HFFc6 (cell line): Measurements from ENCODE around the gene FBXO47. TPM values are rescaled to one million over a fixed set of nuclear protein-coding genes. Genes with fewer than 3 reads are reported as not detected.

ENCODE experiments used
- DNase-seq: peaks from one replicate; pipeline ENCODE4 v3.0.0-alpha.2; 2018
- H3K27ac Mint-ChIP-seq: 2 replicates; pipeline ENCODE4 v1.8.0; 2020; ENCODE audit warnings: mild to moderate bottlenecking, mixed read lengths
- H3K27me3 Mint-ChIP-seq: 2 replicates; pipeline ENCODE4 v1.8.0; 2021; ENCODE audit warnings: mild to moderate bottlenecking, moderate library complexity, mixed read lengths; ENCODE audit not compliant: insufficient read depth
- H3K36me3 Mint-ChIP-seq: 2 replicates; pipeline ENCODE4 v1.8.0; 2021; ENCODE audit warnings: low read depth, mixed read lengths
- H3K4me1 Mint-ChIP-seq: 2 replicates; pipeline ENCODE4 v1.8.0; 2020; ENCODE audit warnings: low read depth, mixed read lengths
- H3K4me3 Mint-ChIP-seq: 2 replicates; pipeline ENCODE4 v1.8.0; 2020; ENCODE audit warnings: mild to moderate bottlenecking, moderate library complexity, mixed read lengths
- H3K9me3 Mint-ChIP-seq: 2 replicates; pipeline ENCODE4 v1.8.0; 2020; ENCODE audit warnings: mild to moderate bottlenecking, mixed read lengths
- total RNA-seq, 6 experiments: library from RNA; stranded (reverse); fragmentation: NEBNext Ultra II Directional; extraction: Animal tissue kit (Norgen Biotek cat#: 25700); gene quantifications; 2 replicates in 1 of 6; 3 replicates in 5 of 6; pipeline ENCODE4 v1.2.3, GENCODE V29; 2021
- TF ChIP-seq, protein P1 (sequence below): fragments of 200-600 bp; sonication (generic); IDR thresholded peaks from 2 replicates; pipeline ENCODE4 v1.5.0; 2021; ENCODE audit warnings: antibody characterized with exemption, mild to moderate bottlenecking

FBXO47 gene
- total RNA-seq, 6 experiments from 2014 or later, result not detected

DNA sequence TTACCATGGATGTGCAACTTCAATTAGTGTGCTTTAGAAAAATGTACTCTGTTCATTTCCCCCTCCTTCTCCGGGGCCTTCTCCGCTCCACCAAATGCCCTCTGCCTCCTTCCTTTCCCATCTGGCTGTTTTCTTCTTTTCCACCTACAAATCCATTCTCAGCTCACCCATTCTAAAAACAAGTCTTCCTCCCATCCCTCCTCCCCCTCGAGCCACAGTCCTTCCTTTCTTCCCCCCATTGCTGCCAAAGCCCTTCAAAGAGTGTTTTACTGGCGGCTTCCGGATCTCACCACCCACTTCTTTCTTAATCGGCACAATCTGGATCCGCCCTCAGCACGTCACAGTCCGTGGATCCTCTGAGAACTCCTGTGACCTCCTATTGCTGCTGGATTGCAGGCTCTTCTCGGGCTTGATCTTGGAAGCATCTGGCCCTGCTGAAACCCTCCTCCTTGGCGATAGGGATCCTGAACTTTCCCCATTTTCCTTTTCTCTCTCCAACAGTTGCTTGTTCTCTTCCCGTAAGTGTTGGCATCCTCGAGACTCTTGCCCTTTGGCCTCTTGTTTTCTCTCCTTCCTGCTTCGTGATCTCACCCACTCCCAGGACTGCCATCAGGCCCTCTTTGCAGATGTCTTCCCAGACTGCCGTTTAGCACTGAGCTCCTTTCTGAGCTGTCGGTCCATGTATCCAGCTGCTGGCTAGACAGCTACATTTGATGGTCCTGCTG, 36.0 kb upstream of the FBXO47 start:
- peaks cover 1% of the 10 kb centered on the region; the same call in 1 of the 2 replicates for H3K27me3 Mint-ChIP-seq
- peak overlapping the region; percentile 79 for H3K27ac Mint-ChIP-seq
- H3K4me1 Mint-ChIP-seq, result peaks cover 61% of the 10 kb centered on the region
- peak; percentile 19 for DNase-seq
- TF ChIP-seq, protein P1, sequence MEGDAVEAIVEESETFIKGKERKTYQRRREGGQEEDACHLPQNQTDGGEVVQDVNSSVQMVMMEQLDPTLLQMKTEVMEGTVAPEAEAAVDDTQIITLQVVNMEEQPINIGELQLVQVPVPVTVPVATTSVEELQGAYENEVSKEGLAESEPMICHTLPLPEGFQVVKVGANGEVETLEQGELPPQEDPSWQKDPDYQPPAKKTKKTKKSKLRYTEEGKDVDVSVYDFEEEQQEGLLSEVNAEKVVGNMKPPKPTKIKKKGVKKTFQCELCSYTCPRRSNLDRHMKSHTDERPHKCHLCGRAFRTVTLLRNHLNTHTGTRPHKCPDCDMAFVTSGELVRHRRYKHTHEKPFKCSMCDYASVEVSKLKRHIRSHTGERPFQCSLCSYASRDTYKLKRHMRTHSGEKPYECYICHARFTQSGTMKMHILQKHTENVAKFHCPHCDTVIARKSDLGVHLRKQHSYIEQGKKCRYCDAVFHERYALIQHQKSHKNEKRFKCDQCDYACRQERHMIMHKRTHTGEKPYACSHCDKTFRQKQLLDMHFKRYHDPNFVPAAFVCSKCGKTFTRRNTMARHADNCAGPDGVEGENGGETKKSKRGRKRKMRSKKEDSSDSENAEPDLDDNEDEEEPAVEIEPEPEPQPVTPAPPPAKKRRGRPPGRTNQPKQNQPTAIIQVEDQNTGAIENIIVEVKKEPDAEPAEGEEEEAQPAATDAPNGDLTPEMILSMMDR, result no peak
- peak overlapping the region; percentile 75 for H3K4me3 Mint-ChIP-seq
- peaks cover 4% of the 10 kb centered on the region; the same call in 1 of the 2 replicates for H3K36me3 Mint-ChIP-seq
- peaks cover 11% of the 10 kb centered on the region for H3K9me3 Mint-ChIP-seq

DNA sequence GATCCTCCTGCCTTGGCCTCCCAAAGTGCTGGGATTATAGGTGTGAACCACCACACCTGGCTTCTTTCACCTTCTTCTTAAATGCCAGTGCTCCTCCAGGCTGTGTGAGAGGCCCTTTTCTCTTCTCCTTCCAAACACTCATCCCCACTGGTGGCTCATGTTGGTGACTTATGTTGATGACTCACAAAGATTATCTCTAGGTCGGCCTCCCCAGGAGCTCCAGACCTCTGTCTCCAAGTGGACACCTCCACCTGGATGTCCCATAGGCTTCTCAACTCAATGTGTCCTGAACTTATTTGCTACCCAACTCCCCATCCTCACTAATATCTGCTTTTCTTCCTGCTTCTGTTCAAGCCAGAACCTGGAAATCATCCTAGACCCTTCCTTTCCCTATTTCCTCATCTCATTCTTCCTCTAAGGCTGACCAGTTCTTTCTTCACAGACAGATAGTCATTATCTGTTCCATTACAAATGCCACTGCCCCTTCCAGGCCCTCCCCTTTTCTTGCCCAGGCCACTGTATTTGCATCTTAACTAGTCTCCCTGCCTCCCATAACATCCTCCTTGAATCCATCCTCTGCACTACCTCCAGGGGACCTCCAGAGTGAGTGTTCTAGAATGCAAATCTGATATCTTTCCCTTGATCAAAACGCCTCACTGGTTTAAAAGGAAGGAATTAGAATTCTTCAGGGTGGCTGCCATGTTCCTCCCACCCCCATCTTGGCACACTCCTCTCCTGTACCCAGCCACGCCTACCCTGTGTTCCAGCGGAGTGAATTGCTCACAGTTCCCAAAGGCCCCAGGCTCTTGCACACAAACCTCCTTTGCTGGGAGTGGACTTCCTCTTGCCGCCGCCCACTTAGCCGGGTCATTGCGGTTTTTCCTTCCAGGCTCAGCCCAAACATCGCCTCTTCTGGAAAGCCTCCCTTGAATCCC, 34.8 kb upstream of the FBXO47 start:
- peak; percentile 87 for DNase-seq
- TF ChIP-seq, protein P1, result 0 out of 2 replicates have a peak, but pooled peaks have one; percentile 16
- peaks cover 63% of the 10 kb centered on the region for H3K4me1 Mint-ChIP-seq

DNA sequence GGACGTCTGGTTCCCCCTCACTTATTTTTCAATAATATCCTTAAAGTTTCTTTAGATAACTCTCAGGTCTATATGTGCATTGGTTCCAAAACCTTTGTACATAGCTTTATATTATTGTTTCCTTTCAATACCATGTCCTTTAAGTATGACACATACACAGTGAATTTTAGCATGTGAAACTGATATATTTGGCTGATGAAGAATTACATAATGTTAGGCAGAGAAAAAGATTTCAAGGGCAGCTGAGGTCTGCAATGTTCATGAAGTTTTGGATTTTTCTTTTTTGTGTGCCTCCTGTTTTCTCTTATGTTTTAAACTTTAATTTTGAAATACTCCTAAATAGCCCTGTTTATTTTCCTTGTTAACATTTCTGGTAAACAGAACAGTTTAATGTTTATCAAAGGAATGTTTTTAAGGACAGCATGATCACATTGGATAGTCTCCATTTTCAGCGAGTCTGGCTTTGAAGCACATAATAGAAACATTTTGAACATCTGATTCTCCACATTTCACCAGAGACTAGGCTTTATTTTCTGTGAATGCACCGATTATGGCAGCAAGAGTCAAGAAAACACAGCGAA, 32.9 kb upstream of the FBXO47 start:
- peaks cover 72% of the 10 kb centered on the region for H3K4me1 Mint-ChIP-seq
- peaks cover 33% of the 10 kb centered on the region for H3K9me3 Mint-ChIP-seq
- H3K36me3 Mint-ChIP-seq, result peaks cover 22% of the 10 kb centered on the region
- peak overlapping the region; percentile 52 for H3K4me3 Mint-ChIP-seq
- no peak for DNase-seq
- TF ChIP-seq, protein P1, result no peak
- H3K27me3 Mint-ChIP-seq, result peaks cover 5% of the 10 kb centered on the region; the same call in 1 of the 2 replicates
- H3K27ac Mint-ChIP-seq, result peak overlapping the region; percentile 71

More for the DNA sequence above, 34.8 kb upstream of the FBXO47 start:
- H3K4me3 Mint-ChIP-seq, result peak overlapping the region; percentile 75
- peaks cover 11% of the 10 kb centered on the region for H3K36me3 Mint-ChIP-seq
- H3K27me3 Mint-ChIP-seq, result peaks cover 1% of the 10 kb centered on the region; the same call in 1 of the 2 replicates
- peaks cover 23% of the 10 kb centered on the region for H3K9me3 Mint-ChIP-seq
- peak overlapping the region; percentile 79 for H3K27ac Mint-ChIP-seq

- Mint-ChIP-seq H3K36me3 (peaks cover 18% of the 10 kb centered on the region), H3K27me3 (peaks cover 5% of the 10 kb centered on the region; the same call in 1 of the 2 replicates), H3K9me3 (peaks cover 33% of the 10 kb centered on the region), H3K4me3 (peak overlapping the region; percentile 25; the same call in 1 of the 2 replicates), H3K27ac (peak overlapping the region; percentile 79), H3K4me1 (peaks cover 44% of the 10 kb centered on the region)
- peak; percentile 54 for DNase-seq
- TF ChIP-seq, protein P1, result no peak
Observed at GRCh38 chr17:38996660-38997337, 29.6 kb upstream of the FBXO47 start.

DNA sequence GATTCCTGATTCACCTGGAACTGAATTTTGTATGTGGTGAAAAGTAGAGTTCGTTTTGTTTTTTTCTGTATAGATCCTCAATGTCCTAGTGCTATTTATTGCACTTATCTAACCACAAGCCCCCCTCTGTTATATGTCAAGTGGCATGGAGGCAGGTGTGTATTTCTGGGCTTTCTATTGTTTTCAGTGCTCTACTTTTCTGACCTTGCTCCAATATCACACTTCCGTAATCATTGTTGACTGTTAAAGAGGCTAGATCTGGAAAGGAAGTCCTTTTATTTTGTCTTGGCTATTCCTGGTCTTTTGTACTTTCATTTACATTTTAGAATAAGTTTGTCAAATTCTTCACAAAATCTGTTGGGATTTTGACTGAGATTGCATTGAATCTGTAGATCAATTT, 26.8 kb upstream of the FBXO47 start:
- H3K27me3 Mint-ChIP-seq, result peaks cover 4% of the 10 kb centered on the region
- peaks cover 29% of the 10 kb centered on the region for H3K9me3 Mint-ChIP-seq
- TF ChIP-seq, protein P1, result no peak
- no peak overlapping the region for H3K27ac Mint-ChIP-seq
- no peak for DNase-seq
- H3K36me3 Mint-ChIP-seq, result peaks cover 18% of the 10 kb centered on the region
- peaks cover 17% of the 10 kb centered on the region for H3K4me1 Mint-ChIP-seq
- H3K4me3 Mint-ChIP-seq, result no peak overlapping the region
